Sigmoid colon (tissue), 7 donors: ENCODE results near the gene HAO2. TPM values are rescaled to one million over a fixed set of nuclear protein-coding genes. Genes with fewer than 3 reads are reported as not detected.

ENCODE experiments used
- DNase-seq: peaks from one replicate; pipeline ENCODE4 v3.0.0-alpha.2; 2019
- H3K27ac ChIP-seq, 4 donors: fragments of 200-600 bp; sonication (generic); one replicate each; pipeline ENCODE4 v1.5.1; 2016 to 2019; ENCODE audit warnings: mild to moderate bottlenecking in 1 of 4
- H3K27me3 ChIP-seq, 3 donors: fragments of 200-600 bp; sonication (generic); one replicate each; pipeline ENCODE4 v1.5.1; 2019; ENCODE audit warnings: mild to moderate bottlenecking in 1 of 3
- H3K36me3 ChIP-seq, 4 donors: fragments of 200-600 bp; sonication (generic); one replicate each; pipeline ENCODE4 v1.5.1; 2016 to 2019
- H3K4me1 ChIP-seq, 4 donors: fragments of 200-600 bp; sonication (generic); one replicate each; pipeline ENCODE4 v1.5.1; 2017 to 2019
- H3K4me3 ChIP-seq, 4 donors: fragments of 200-600 bp; sonication (generic); one replicate each; pipeline ENCODE4 v1.5.1; 2017 to 2019; ENCODE audit warnings: mild to moderate bottlenecking in 2 of 4, moderate library complexity in 1 of 4
- H3K9me3 ChIP-seq, 4 donors: fragments of 200-600 bp in 3 of 4; sonication (generic) in 3 of 4; one replicate each; pipeline versions ENCODE4 v1.5.1 to v1.6.1; 2013 to 2019
- CTCF ChIP-seq, 4 experiments: fragments of 450-650 bp in 3 of 4; fragments of 200-600 bp in 1 of 4; IDR thresholded peaks; one replicate each; pipeline ENCODE4 v1.5.1; 2016 to 2019; ENCODE audit warnings: antibody characterized with exemption in 4 of 4, mild to moderate bottlenecking in 3 of 4, moderate library complexity in 2 of 4
- EP300 ChIP-seq, 4 donors: sonication (generic); formaldehyde crosslinking; IDR thresholded peaks; one replicate each; pipeline ENCODE4 v1.6.1; 2017; ENCODE audit warnings: antibody characterized with exemption in 4 of 4
- POLR2A ChIP-seq, 2 donors: fragments of 450-650 bp; IDR thresholded peaks; one replicate each; pipeline ENCODE4 v1.6.1; 2016; ENCODE audit warnings: antibody characterized with exemption in 2 of 2, mild to moderate bottlenecking in 2 of 2, moderate library complexity in 2 of 2
- POLR2AphosphoS5 ChIP-seq, 4 donors: sonication (generic); formaldehyde crosslinking; IDR thresholded peaks; one replicate each; pipeline ENCODE4 v1.6.1; 2017; ENCODE audit warnings: antibody characterized with exemption in 4 of 4
- WGBS, 2 donors: extraction: QIAGEN DNeasy Blood & Tissue Kit; methylation state at CpG; one replicate each; pipeline ENCODE4 v1.1.7; 2013; 5-methylcytosine and 5-hydroxymethylcytosine counted together
- intact Hi-C: fragments of 100-400 bp; cut with DNase I; formaldehyde crosslinking; loops from one replicate; pipeline ENCODE4 v1.15.1; 2023
- polyA plus RNA-seq, 3 donors: library from polyadenylated mRNA; stranded (reverse); fragments of 200-250 nt; gene quantifications; one replicate each; pipeline ENCODE4 v1.2.3, GENCODE V29; 2013
- total RNA-seq, 4 donors: library from RNA; depleted of rRNA; stranded (reverse); fragments of >200 nt; gene quantifications; one replicate each; pipeline ENCODE4 v1.1.0, GENCODE V29; 2016
- donor health status: healthy with polysubstance abuse.
- donor health status: Bipolar disorder and iron deficiency.
- donor health status: healthy.

Gene HAO2
- total and polyA plus RNA-seq, 7 donors = not detected

- H3K27ac ChIP-seq = no peak overlapping the region
- H3K9me3 ChIP-seq = no peaks in the 10 kb centered on the region
- no peaks in the 10 kb centered on the region for H3K36me3 ChIP-seq
- H3K4me1 ChIP-seq = no peaks in the 10 kb centered on the region
- DNase-seq = no peak
- TF ChIP-seq POLR2A (IDR thresholded peaks at IDR 0.05) (no peak), EP300 (IDR thresholded peaks at IDR 0.05) (no peak), CTCF (IDR thresholded peaks at IDR 0.05) (no peak), POLR2AphosphoS5 (IDR thresholded peaks at IDR 0.05) (no peak)
- H3K27me3 ChIP-seq = no peaks in the 10 kb centered on the region
- WGBS, 2 donors = 19 to 65% methylated on average over 1 of the region's 1 CpG
- H3K4me3 ChIP-seq = no peak overlapping the region
- intact Hi-C loops = no loop called here
Measured at GRCh38 chr1:119394085-119394484, 25.5 kb downstream of the HAO2 start.

- H3K27ac ChIP-seq = no peak overlapping the region
- no peak for TF ChIP-seq CTCF (IDR thresholded peaks at IDR 0.05)
- TF ChIP-seq POLR2AphosphoS5 (IDR thresholded peaks at IDR 0.05) = no peak
- TF ChIP-seq POLR2A (IDR thresholded peaks at IDR 0.05) = no peak
- TF ChIP-seq EP300 (IDR thresholded peaks at IDR 0.05) = no peak
Measured at GRCh38 chr1:119396982-119397381, 28.4 kb downstream of the HAO2 start.

GRCh38 chr1:119397986-119398385 lies 29.4 kb downstream of the HAO2 start:
- no peak for DNase-seq
- no peaks in the 10 kb centered on the region for H3K9me3 ChIP-seq
- no peak overlapping the region for H3K4me3 ChIP-seq
- no peak overlapping the region for H3K27ac ChIP-seq
- no peak for TF ChIP-seq POLR2A (IDR thresholded peaks at IDR 0.05)
- TF ChIP-seq CTCF (IDR thresholded peaks at IDR 0.05) = no peak
- TF ChIP-seq EP300 (IDR thresholded peaks at IDR 0.05) = no peak
- TF ChIP-seq POLR2AphosphoS5 (IDR thresholded peaks at IDR 0.05) = no peak
- H3K27me3 ChIP-seq = no peaks in the 10 kb centered on the region
- 61 to 78% methylated on average over 3 of the region's 3 CpGs for whole genome bisulfite sequencing, 2 donors
- no peaks in the 10 kb centered on the region for H3K4me1 ChIP-seq
- intact Hi-C loops = no loop called here
- H3K36me3 ChIP-seq = no peaks in the 10 kb centered on the region

More at GRCh38 chr1:119396982-119397381, 28.4 kb downstream of the HAO2 start:
- intact Hi-C loops = no loop called here
- Histone ChIP-seq H3K4me1 (no peaks in the 10 kb centered on the region), H3K36me3 (no peaks in the 10 kb centered on the region), H3K27me3 (no peaks in the 10 kb centered on the region), H3K4me3 (no peak overlapping the region), H3K9me3 (no peaks in the 10 kb centered on the region)
- no peak for DNase-seq

- 29 to 36% methylated on average over 2 of the region's 2 CpGs for WGBS, 2 donors
- Histone ChIP-seq H3K4me3 (no peak overlapping the region), H3K36me3 (no peaks in the 10 kb centered on the region), H3K27me3 (no peaks in the 10 kb centered on the region), H3K9me3 (peaks cover 0 to 3% (median 0%) of the 10 kb centered on the region in 4 donors), H3K4me1 (no peaks in the 10 kb centered on the region), H3K27ac (no peak overlapping the region)
- DNase-seq = no peak
- intact Hi-C loops = no loop called here
- no peak for TF ChIP-seq POLR2AphosphoS5 (IDR thresholded peaks at IDR 0.05)
- no peak for TF ChIP-seq POLR2A (IDR thresholded peaks at IDR 0.05)
- no peak for TF ChIP-seq CTCF (IDR thresholded peaks at IDR 0.05)
- no peak for TF ChIP-seq EP300 (IDR thresholded peaks at IDR 0.05)
Measured at GRCh38 chr1:119404736-119405135, 36.2 kb downstream of the HAO2 start.

- Histone ChIP-seq H3K36me3 (no peaks in the 10 kb centered on the region), H3K4me1 (no peaks in the 10 kb centered on the region), H3K27me3 (no peaks in the 10 kb centered on the region), H3K27ac (no peak overlapping the region), H3K4me3 (no peak overlapping the region), H3K9me3 (peaks cover 0 to 3% (median 0%) of the 10 kb centered on the region in 4 donors)
- TF ChIP-seq EP300 (IDR thresholded peaks at IDR 0.05) (no peak), POLR2AphosphoS5 (IDR thresholded peaks at IDR 0.05) (no peak), POLR2A (IDR thresholded peaks at IDR 0.05) (no peak), CTCF (IDR thresholded peaks at IDR 0.05) (no peak)
- DNase-seq = no peak
- intact Hi-C loops = no loop called here
Measured at GRCh38 chr1:119409731-119410130, 41.1 kb downstream of the HAO2 start.
